ENCODE measurements around the gene ERVFRD-1.

ERVFRD-1 gene

GRCh38 chr6:11110921-11111768 lies at the start of gene ERVFRD-1:
Gene ERVFRD-1, minus strand, starts transcription at chr6:11111725. Its CDS starts 6,415 bp downstream, at chr6:11105310.
- DNase-seq (ENCODE audit: low spot score), result no peak

DNA sequence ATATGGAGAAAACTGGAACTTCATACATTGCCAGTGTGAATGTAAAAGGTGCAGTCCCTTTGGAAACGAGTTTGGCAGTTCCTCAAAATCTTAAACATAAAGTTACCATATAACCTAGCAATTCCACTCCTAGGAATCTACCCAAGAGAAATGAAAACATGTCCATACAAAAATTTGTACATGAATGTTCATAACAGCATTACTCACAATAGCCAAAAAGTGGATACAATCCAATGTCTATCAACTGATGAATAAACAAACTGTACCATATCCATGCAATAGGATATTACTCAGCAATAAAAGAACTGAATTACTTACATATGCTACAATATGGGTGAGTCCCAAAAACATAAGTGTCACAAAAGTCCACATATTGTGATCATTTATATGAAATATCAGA lies 48.7 kb upstream of the ERVFRD-1 start:
- no peak for DNase-seq (ENCODE audit: low spot score)

DNA sequence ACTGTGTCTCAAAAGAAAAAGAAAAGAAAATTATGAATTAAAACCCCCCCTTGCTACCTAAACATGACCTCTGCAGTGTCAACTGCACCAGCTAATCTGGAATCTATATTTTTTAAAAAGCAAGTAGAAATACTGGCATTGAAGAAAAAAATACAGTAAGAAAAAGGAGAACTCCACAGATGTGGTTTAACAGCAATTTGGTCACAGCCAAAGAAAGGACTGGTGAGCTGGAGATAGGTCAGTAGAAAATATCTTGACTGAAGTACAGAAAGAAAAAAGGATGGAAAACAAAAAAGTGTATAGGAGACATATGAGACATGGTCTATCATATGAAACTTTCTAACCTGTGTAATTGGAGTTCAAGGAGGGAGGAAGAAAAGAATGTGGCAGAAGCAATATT lies 44.1 kb upstream of the ERVFRD-1 start:
- DNase-seq (ENCODE audit: low spot score), result no peak

GRCh38 chr6:11153447-11153846 lies 41.9 kb upstream of the ERVFRD-1 start:
- no peak for DNase-seq (ENCODE audit: low spot score)

GRCh38 chr6:11152581-11152980 lies 41.1 kb upstream of the ERVFRD-1 start:
- DNase-seq (ENCODE audit: low spot score), result no peak

DNA sequence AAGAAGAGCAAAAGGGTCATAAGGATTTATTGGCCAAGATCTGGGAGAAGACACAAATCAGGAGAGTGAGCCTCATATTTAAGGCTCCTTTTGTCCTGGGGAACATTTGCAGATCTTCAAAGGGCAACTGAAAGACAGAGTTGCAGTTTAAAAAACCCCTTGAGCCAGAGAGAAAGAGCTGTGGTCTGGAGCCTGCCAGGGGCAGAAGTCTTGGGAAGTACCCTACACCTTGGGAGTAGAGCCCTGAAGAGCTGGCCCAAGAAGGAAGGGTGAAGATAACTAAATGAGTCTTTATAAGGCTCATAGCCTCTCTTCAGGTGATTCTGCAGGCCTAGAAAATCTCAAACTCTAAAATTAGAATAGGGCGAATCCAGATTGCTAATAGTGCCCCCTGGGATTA lies 40.0 kb upstream of the ERVFRD-1 start:
- DNase-seq (ENCODE audit: low spot score), result no peak

- DNase-seq (ENCODE audit: low spot score), result no peak
Observed at GRCh38 chr6:11149551-11149950, 38.0 kb upstream of the ERVFRD-1 start.

GRCh38 chr6:11146117-11146826 lies 34.7 kb upstream of the ERVFRD-1 start:
- no peak for DNase-seq (ENCODE audit: low spot score)

DNA sequence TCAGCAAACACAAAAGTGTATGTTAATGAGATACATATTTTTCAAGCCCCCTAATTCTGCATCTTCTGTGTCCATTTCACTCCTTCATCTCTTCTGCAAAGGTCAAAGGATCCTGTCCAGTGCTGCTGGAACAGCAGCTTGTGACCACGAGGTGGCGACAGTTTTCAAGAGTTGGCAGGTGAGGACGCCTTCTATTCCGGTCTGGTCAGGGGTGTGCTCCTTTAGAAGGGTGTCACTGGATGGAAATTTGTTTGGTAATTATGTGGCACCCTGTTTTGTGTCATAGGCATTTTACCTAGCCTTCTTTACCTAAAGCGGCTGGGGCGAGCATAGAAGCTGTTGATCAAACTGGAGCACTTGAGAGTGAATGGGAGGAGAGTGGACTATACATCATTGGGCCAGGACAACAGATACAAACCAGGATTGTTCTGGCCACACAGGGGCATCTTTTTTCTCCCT lies 32.9 kb upstream of the ERVFRD-1 start:
- peak; percentile 42 for DNase-seq (ENCODE audit: low spot score)

DNA sequence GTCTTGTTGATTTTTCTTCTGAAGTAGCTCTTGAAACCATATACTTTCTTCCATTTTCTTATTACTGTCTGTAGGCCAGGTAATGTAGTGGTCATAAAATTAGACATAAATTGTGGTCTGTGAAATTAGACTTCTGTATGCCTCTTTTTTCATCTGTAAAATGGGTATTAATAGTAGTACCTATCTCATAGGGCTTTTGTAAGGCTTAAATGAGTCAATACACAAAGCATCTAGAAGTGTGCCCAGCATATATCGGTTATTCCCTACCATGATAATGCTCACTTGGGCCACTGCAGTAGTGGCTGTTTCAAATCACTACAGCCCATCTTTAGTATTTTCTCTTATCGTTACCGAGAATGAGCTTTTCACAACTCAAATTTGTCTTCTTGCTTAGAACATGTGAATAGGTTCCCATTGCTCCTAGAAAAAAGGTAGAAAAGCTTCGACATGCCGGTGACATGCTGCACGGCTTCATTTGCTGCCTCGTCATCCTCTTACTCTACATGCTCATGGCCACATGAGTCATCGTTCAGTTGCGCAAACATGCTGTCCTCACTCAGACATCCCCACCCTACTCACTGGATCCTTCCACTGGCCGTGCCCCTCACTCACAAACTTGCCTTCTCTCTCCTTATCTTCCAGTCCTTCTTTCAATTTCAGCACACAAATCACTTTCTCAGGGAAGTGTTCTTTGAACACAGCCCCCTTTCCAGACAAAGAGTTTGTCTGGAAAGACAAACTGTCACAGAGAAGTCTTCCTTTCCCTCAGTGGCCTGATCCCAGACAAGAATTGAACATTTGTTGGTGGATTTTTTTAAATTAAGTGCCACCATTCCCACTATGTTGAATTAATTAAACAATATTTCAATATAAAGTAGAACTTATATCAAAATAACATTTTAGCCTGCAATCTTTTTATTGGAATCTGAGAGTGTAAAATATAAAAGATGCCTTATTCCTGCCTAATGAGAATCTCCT lies 32.2 kb upstream of the ERVFRD-1 start:
- DNase-seq (ENCODE audit: low spot score), result peak; percentile 35

- DNase-seq (ENCODE audit: low spot score), result no peak
Observed at GRCh38 chr6:11142296-11143027, 30.9 kb upstream of the ERVFRD-1 start.

DNA sequence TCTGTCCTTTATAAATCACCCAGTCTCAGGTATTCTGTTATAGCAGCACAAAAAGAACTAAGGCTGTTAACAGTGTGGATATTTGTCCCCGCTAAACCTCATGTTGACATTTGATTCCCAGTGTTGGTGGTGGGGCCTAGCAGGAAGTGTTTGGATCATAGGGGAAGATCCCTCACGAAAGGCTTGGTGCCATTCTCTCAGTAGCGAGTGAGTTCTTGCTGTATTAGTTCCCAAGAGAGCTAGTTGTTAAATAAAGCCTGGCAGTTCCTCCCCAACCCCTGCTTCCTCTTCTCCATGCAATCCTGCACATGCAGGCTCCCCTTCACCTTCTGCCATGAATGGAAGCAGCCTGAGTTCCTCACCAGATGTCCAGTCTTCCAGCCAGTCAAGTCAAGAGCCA lies 29.8 kb upstream of the ERVFRD-1 start:
- no peak for DNase-seq (ENCODE audit: low spot score)

GRCh38 chr6:11140056-11140455 lies 28.5 kb upstream of the ERVFRD-1 start:
- DNase-seq (ENCODE audit: low spot score), result no peak

DNA sequence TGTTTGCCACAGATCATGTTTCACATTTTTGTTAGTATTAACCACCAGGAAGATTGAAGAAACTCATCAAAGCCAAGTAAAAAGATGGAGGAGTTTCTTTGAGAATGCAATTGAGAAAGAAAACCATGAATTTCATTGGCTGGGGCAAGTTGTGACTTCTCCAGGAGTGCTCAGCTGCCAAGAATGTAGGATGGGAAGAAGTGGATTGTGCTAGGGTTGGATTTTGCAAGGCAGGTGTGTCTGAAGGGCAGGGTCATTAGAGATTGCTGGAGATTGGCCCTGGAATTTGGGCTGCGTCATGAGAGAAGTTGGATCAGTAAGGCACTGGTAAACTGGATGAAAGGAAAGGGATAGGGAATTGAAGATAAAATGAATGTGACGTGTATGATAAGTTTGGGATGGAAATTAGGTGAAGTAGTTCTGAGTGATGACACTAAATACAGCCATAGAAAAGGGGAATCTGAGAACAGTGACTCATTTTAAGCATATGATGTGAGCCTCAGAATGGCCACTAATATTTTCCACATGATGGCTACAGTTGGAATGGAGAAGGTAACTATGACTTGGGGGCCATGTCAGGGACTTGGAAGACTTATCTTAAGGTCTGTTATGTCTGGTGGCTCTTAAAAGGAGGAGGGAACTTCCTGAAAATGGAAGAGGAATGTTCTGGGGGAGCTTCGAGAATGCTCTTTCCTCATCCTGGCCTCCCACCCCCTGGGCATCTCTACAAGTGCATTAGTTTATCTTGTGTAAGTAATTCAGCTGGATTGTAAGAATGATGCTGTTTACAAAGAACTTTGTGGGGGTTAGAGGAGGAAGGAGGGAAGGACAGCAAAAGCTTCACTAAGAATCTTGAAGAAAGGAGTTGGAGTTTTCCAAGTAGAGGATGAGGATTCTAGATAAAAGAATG lies 27.8 kb upstream of the ERVFRD-1 start:
- no peak for DNase-seq (ENCODE audit: low spot score)

DNA sequence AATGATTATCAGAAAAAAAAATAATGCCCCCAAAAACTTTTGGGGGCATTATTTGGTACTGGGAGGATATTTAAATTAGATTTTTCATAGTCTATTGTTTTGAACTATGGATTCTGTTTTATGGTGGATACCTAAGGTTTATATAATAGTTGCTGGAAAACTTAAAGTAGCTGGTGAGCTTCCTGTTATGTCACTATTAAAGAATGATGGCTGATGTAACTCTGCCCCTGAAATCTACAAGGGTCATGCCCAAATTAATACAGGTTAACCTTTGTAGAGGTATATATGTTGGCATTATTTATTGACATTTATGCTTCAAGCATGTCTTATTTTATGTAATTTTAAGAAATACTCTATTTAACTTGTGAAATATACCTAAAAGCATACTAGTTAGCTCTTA lies 25.3 kb upstream of the ERVFRD-1 start:
- DNase-seq (ENCODE audit: low spot score), result no peak

DNA sequence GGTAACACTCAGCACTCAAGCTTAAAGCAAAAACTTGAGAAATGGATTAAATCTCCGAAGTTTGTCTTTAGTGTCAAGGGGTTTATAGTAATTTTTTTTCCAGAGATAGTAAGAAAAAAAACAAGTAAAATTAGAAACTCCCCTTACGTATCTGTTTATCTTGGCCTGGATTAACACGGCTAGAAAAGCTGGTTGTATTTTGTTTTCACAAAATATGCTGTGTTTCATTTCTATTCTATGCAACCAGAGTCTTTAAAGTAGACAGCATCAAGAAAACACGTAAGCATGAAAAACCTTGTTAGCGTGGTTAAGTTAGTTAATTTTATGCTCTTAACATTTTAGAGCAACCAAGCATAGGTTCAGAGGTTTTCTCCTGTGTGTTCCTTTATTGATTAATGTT lies 21.8 kb upstream of the ERVFRD-1 start:
- no peak for DNase-seq (ENCODE audit: low spot score)

GRCh38 chr6:11132194-11132888 lies 20.8 kb upstream of the ERVFRD-1 start:
- no peak for DNase-seq (ENCODE audit: low spot score)

GRCh38 chr6:11130605-11131004 lies 19.1 kb upstream of the ERVFRD-1 start:
- DNase-seq (ENCODE audit: low spot score), result no peak

DNA sequence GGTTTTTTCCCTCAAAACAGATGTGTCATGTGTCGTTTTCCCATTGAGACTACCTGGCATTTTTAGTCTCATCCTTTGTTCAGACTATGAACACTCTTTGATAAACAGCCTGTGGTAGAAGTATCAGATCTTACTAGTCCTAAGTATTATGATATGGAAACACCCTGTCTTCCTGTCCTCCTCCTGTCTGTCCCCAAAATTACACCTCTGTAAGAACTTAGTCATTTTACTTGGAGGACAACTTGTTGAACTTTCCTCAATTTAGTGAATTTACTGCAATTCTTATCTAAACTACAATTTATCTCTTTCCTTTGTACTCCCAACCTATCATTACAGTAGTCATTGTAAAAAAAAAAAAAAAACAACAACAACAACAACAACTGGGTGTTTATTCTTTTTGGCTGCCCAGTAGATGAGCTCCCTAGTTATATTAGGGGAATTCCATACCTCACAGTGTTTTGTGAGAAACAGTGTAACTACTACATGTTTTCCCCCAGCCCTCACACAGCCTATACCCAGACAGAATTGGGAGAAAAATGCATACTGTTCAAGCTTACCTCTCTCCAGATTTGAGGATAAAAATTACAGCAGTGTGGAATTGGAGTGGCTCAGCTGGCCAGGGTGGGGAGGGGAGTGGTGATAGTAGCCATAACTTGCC lies 18.5 kb upstream of the ERVFRD-1 start:
- no peak for DNase-seq (ENCODE audit: low spot score)
